D721Med (cell line): ENCODE data around the gene SFTA2.

Experiments used
- DNase-seq: peaks from one replicate; pipeline ENCODE4 v3.0.0; 2011; ENCODE audit warnings: low spot score; ENCODE audit not compliant: insufficient read length
- FAIRE-seq: peaks from 2 replicates; lab custom pipeline; 2011; peaks lifted over from hg19 to GRCh38; lab: Jason Lieb, UNC
- TF ChIP-seq, protein P1 (sequence below): IDR thresholded peaks from 2 replicates; pipeline ENCODE4 v1.5.1; 2012; ENCODE audit warnings: mild to moderate bottlenecking, control low read depth; ENCODE audit not compliant: insufficient read depth; ENCODE audit errors: missing control alignments

Gene SFTA2

GRCh38 chr6:30885481-30885998 lies 46.4 kb downstream of the SFTA2 start:
- DNase-seq (no peak), FAIRE-seq (no peak)
- TF ChIP-seq, protein P1, sequence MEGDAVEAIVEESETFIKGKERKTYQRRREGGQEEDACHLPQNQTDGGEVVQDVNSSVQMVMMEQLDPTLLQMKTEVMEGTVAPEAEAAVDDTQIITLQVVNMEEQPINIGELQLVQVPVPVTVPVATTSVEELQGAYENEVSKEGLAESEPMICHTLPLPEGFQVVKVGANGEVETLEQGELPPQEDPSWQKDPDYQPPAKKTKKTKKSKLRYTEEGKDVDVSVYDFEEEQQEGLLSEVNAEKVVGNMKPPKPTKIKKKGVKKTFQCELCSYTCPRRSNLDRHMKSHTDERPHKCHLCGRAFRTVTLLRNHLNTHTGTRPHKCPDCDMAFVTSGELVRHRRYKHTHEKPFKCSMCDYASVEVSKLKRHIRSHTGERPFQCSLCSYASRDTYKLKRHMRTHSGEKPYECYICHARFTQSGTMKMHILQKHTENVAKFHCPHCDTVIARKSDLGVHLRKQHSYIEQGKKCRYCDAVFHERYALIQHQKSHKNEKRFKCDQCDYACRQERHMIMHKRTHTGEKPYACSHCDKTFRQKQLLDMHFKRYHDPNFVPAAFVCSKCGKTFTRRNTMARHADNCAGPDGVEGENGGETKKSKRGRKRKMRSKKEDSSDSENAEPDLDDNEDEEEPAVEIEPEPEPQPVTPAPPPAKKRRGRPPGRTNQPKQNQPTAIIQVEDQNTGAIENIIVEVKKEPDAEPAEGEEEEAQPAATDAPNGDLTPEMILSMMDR, result no peak

DNA sequence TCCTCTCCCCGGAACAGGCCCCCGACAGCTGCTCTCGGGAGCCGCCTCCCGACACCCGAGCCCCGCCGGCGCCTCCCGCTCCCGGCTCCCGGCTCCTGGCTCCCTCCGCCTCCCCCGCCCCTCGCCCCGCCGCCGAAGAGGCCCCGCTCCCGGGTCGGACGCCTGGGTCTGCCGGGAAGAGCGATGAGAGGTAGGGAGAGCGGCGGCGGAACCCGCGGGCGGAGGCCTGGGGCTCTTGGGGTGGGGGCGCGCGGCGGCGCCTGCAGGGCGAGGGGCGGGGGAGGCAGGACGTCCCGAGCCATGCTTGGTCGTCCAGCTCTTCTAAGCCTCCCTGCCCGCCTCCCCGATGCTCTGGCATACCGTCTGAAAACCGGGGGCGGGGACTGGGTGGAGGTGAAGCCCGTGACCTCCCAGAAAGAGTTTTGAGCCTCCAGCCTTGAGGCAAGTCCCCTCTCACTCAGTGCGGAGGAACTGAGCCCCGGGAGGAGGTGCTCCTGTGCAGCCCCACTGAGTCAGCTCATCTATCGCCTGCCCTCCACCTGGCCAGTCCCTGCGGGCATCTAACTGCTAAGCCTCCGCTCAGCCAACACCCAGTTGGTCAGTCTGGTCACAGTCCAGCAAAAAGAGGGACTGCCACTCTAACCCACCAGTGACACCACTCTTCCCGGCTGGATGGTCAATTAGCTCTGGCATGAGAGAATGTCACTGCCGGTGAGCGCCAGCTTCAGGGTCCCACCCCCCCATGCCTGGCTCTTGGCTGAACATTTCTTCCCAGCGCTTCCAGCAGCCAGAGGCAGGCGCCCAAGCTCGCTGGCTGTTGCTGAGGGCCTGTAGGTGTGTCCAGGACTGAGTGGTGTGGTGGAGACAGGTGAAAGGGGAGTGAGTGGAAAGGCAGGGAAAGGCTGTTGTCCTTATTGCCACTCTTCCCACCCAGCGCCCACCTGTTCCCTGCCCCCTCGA lies 47.2 kb downstream of the SFTA2 start:
- DNase-seq, result no peak
- TF ChIP-seq, protein P1, result no peak
- no peak for FAIRE-seq

GRCh38 chr6:30883685-30884520 lies 48.1 kb downstream of the SFTA2 start, which contains the start of gene DDR1:
DDR1 (plus strand) TSS chr6:30884519; CDS start chr6:30888730, 4,211 bp downstream.
- FAIRE-seq (no peak), DNase-seq (peak; percentile 78)
- TF ChIP-seq, protein P1, result no peak

- TF ChIP-seq, protein P1, result no peak
- DNase-seq, result no peak
- FAIRE-seq, result no peak
Observed at GRCh38 chr6:30882759-30883684, 48.9 kb downstream of the SFTA2 start.

- DNase-seq (no peak), FAIRE-seq (no peak)
- TF ChIP-seq, protein P1, result no peak
Observed at GRCh38 chr6:30882204-30882758, 49.7 kb downstream of the SFTA2 start.
